A673 (cell line): Measurements from ENCODE around the gene LRRC52. TPM values are rescaled to one million over a fixed set of nuclear protein-coding genes. Genes with fewer than 3 reads are reported as not detected.

Source experiments
- BruUV-seq: library from RNA; stranded (reverse); fragments of 400-500 nt; replicated peaks from 2 replicates; lab custom pipeline; 2021; lab: Mats Ljungman, UMichigan
- CTCF ChIA-PET: fragments of 300-600 bp; sonication (Branson Sonifier 250); formaldehyde crosslinking; loops from one replicate; lab custom pipeline; 2022; ENCODE audit warnings: antibody characterized with exemption; lab: Charles Lee
- POLR2A ChIA-PET: fragments of 300-600 bp; sonication (Branson Sonifier 250); formaldehyde crosslinking; loops from one replicate; lab custom pipeline; 2022; ENCODE audit warnings: antibody characterized with exemption; ENCODE audit not compliant: low non-redundant PET; lab: Charles Lee
- DNase-seq: peaks from one replicate; pipeline ENCODE4 v3.0.0-alpha.2; 2015; ENCODE audit warnings: low spot score
- H3K27ac ChIP-seq: fragments of 200-600 bp; sonication (generic); 2 replicates; pipeline ENCODE4 v1.5.1; 2016; ENCODE audit warnings: mixed run types, low read depth, mild to moderate bottlenecking, mixed read lengths, antibody characterized with exemption, low read length; ENCODE audit not compliant: poor library complexity, severe bottlenecking
- H3K27me3 ChIP-seq: fragments of 200-600 bp; sonication (generic); replicated peaks from 2 replicates; pipeline ENCODE4 v1.6.1; 2017; ENCODE audit warnings: mixed run types, low read depth, mild to moderate bottlenecking, mixed read lengths, antibody characterized with exemption, low read length; ENCODE audit not compliant: insufficient read depth, poor library complexity
- H3K36me3 ChIP-seq: fragments of 200-600 bp; sonication (generic); 2 replicates; pipeline ENCODE4 v1.6.1; 2016; ENCODE audit warnings: mixed run types, mild to moderate bottlenecking, mixed read lengths, antibody characterized with exemption, low read length; ENCODE audit not compliant: insufficient read depth, poor library complexity, severe bottlenecking
- H3K4me1 ChIP-seq: fragments of 200-600 bp; sonication (generic); 2 replicates; pipeline ENCODE4 v1.6.1; 2017; ENCODE audit warnings: mixed run types, mild to moderate bottlenecking, mixed read lengths, antibody characterized with exemption, low read length; ENCODE audit not compliant: insufficient read depth, poor library complexity, severe bottlenecking
- H3K4me3 ChIP-seq: fragments of 200-600 bp; sonication (generic); 2 replicates; pipeline ENCODE4 v1.5.1; 2016; ENCODE audit warnings: low read depth, mixed run types, mild to moderate bottlenecking, mixed read lengths, low read length; ENCODE audit not compliant: poor library complexity, severe bottlenecking
- H3K9me3 ChIP-seq: fragments of 200-600 bp; sonication (generic); 2 replicates; pipeline ENCODE4 v1.6.1; 2016; ENCODE audit warnings: mixed run types, low read depth, mild to moderate bottlenecking, mixed read lengths, antibody characterized with exemption, low read length; ENCODE audit not compliant: poor library complexity, severe bottlenecking
- CTCF ChIP-seq: fragments of 300-800, 200-600 bp; sonication (generic); conservative IDR thresholded peaks from 2 replicates; pipeline ENCODE4 v1.5.1; 2017; ENCODE audit warnings: low read depth, mild to moderate bottlenecking, antibody characterized with exemption, low read length, moderate library complexity, mixed read lengths
- EZH2 ChIP-seq: fragments of 200-600 bp; sonication (generic); IDR thresholded peaks from 2 replicates; pipeline ENCODE4 v1.6.1; 2017; ENCODE audit warnings: borderline replicate concordance, low read depth, mild to moderate bottlenecking, mixed read lengths, antibody characterized with exemption, low read length; ENCODE audit not compliant: poor library complexity, severe bottlenecking
- intact Hi-C: fragments of 100-400 bp; cut with micrococcal nuclease; formaldehyde crosslinking; loops from one replicate; pipeline ENCODE4 v1.10.0; 2022; ENCODE audit not compliant: unreplicated experiment
- total RNA-seq: library from RNA; stranded (reverse); gene quantifications from 2 replicates; pipeline ENCODE4 v1.2.3, GENCODE V29; 2021

Gene LRRC52
- total RNA-seq, 1 experiment from 2014 or later, result not detected

GRCh38 chr1:165516469-165516868, 27.3 kb upstream of the LRRC52 start:
- Histone ChIP-seq H3K27me3 (peaks cover 6% of the 10 kb centered on the region), H3K4me1 (no peaks in the 10 kb centered on the region), H3K36me3 (no peaks in the 10 kb centered on the region), H3K9me3 (no peaks in the 10 kb centered on the region), H3K4me3 (no peak overlapping the region), H3K27ac (no peak overlapping the region)
- DNase-seq, result no peak
- intact Hi-C loops, result no loop called here
- no TSS peak for BruUV-seq
- no peak for TF ChIP-seq EZH2
- TF ChIP-seq CTCF, result no peak
- POLR2A ChIA-PET, result no interaction called here
- CTCF ChIA-PET, result no interaction called here

GRCh38 chr1:165520646-165521045, 23.2 kb upstream of the LRRC52 start:
- no peak for TF ChIP-seq EZH2
- no peak for TF ChIP-seq CTCF
- CTCF ChIA-PET, result no interaction called here
- no peaks in the 10 kb centered on the region for H3K27me3 ChIP-seq

GRCh38 chr1:165524639-165525285, 19.0 kb upstream of the LRRC52 start:
- H3K27ac ChIP-seq, result no peak overlapping the region
- POLR2A ChIA-PET, result no interaction called here
- H3K36me3 ChIP-seq, result no peaks in the 10 kb centered on the region
- no peaks in the 10 kb centered on the region for H3K9me3 ChIP-seq
- intact Hi-C loops, result no loop called here
- H3K4me3 ChIP-seq, result no peak overlapping the region
- TF ChIP-seq EZH2 (no peak), CTCF (no peak)
- peaks cover 16% of the 10 kb centered on the region for H3K4me1 ChIP-seq
- CTCF ChIA-PET, result no interaction called here
- BruUV-seq, result no TSS peak
- no peak for DNase-seq
- H3K27me3 ChIP-seq, result no peaks in the 10 kb centered on the region

More at GRCh38 chr1:165520646-165521045, 23.2 kb upstream of the LRRC52 start:
- no peak overlapping the region for H3K4me3 ChIP-seq
- no peak overlapping the region for H3K27ac ChIP-seq
- BruUV-seq, result no TSS peak
- no peaks in the 10 kb centered on the region for H3K9me3 ChIP-seq
- no peak for DNase-seq
- no peaks in the 10 kb centered on the region for H3K4me1 ChIP-seq
- intact Hi-C loops, result no loop called here
- POLR2A ChIA-PET, result no interaction called here
- H3K36me3 ChIP-seq, result no peaks in the 10 kb centered on the region
